Hepatocyte (in vitro differentiated cells): ENCODE results near the gene PCDHA1. TPM values are rescaled to one million over a fixed set of nuclear protein-coding genes. Genes with fewer than 3 reads are reported as not detected.

Source experiments
- DNase-seq: peaks from one replicate; pipeline ENCODE4 v3.0.0-alpha.2; 2016; ENCODE audit warnings: low spot score
- H2AFZ ChIP-seq: fragments of 200-600 bp; sonication (generic); 2 replicates; pipeline ENCODE4 v1.6.0; 2016; ENCODE audit warnings: antibody characterized with exemption, mild to moderate bottlenecking
- H3K27ac ChIP-seq: fragments of 200-600 bp; sonication (generic); 2 replicates; pipeline ENCODE4 v1.5.1; 2016; ENCODE audit warnings: mild to moderate bottlenecking
- H3K27me3 ChIP-seq: fragments of 200-600 bp; sonication (generic); 2 replicates; pipeline ENCODE4 v1.6.1; 2016
- H3K36me3 ChIP-seq: fragments of 200-600 bp; sonication (generic); replicated peaks from 2 replicates; pipeline ENCODE4 v1.5.1; 2016; ENCODE audit warnings: low read depth; ENCODE audit not compliant: insufficient read depth
- H3K4me1 ChIP-seq: fragments of 200-600 bp; sonication (generic); 2 replicates; pipeline ENCODE4 v1.5.1; 2016; ENCODE audit warnings: mild to moderate bottlenecking, moderate library complexity; ENCODE audit not compliant: insufficient read depth
- H3K4me2 ChIP-seq: fragments of 200-600 bp; sonication (generic); 2 replicates; pipeline ENCODE4 v1.6.0; 2016
- H3K4me3 ChIP-seq: fragments of 200-600 bp; sonication (generic); 2 replicates; pipeline ENCODE4 v1.5.1; 2016; ENCODE audit warnings: mild to moderate bottlenecking
- H3K79me2 ChIP-seq: fragments of 200-600 bp; sonication (generic); 2 replicates; pipeline ENCODE4 v1.6.0; 2017; ENCODE audit warnings: mild to moderate bottlenecking
- H3K9me2 ChIP-seq: fragments of 200-600 bp; sonication (generic); replicated peaks from 2 replicates; pipeline ENCODE4 v1.6.0; 2017; ENCODE audit warnings: mild to moderate bottlenecking; ENCODE audit not compliant: insufficient read depth
- H3K9me3 ChIP-seq: fragments of 200-600 bp; sonication (generic); 2 replicates; pipeline ENCODE4 v1.5.1; 2016; ENCODE audit warnings: low read depth, mild to moderate bottlenecking
- H4K20me1 ChIP-seq: fragments of 200-600 bp; sonication (generic); 2 replicates; pipeline ENCODE4 v1.6.0; 2016; ENCODE audit warnings: mild to moderate bottlenecking; ENCODE audit not compliant: insufficient read depth, poor library complexity, severe bottlenecking
- CTCF ChIP-seq: fragments of 200-600 bp; sonication (generic); IDR thresholded peaks from 2 replicates; pipeline ENCODE4 v1.5.1; 2016; ENCODE audit warnings: antibody characterized with exemption, mild to moderate bottlenecking; ENCODE audit not compliant: poor library complexity
- EZH2 ChIP-seq: fragments of 200-600 bp; sonication (generic); IDR thresholded peaks from 2 replicates; pipeline ENCODE4 v1.6.1; 2016; ENCODE audit warnings: antibody characterized with exemption, mild to moderate bottlenecking, borderline replicate concordance
- EZH2phosphoT487 ChIP-seq: fragments of 200-600 bp; sonication (generic); IDR thresholded peaks from one replicate; pipeline ENCODE4 v1.6.1; 2018; ENCODE audit warnings: antibody characterized with exemption, mild to moderate bottlenecking, low read depth, moderate library complexity; ENCODE audit not compliant: unreplicated experiment, severe bottlenecking
- WGBS: methylation state at CpG from one replicate; pipeline ENCODE4 v1.1.6; 2016; ENCODE audit warnings: low lambda C conversion rate; ENCODE audit errors: missing lambda C conversion rate; 5-methylcytosine and 5-hydroxymethylcytosine counted together
- polyA plus RNA-seq: library from polyadenylated mRNA; unstranded; fragments of >200 nt; fragmentation: Nextera tagmentation; extraction: Ambion mirVana; gene quantifications from 2 replicates; pipeline ENCODE4 v1.2.1, GENCODE V29; 2016
- total RNA-seq: library from RNA; depleted of rRNA; stranded (reverse); fragments of >200 nt; gene quantifications from 2 replicates; pipeline ENCODE4 v1.2.3, GENCODE V29; 2014

The PCDHA1 gene
- total and polyA plus RNA-seq, 2 experiments from 2014 or later: not detected

GRCh38 chr5:140753561-140753960 lies 32.4 kb upstream of the PCDHA1 start:
- no peaks in the 10 kb centered on the region for H3K36me3 ChIP-seq
- H3K4me3 ChIP-seq: no peak overlapping the region
- H3K4me2 ChIP-seq: no peak overlapping the region
- H3K9me3 ChIP-seq: peaks cover 4% of the 10 kb centered on the region
- no peaks in the 10 kb centered on the region for H4K20me1 ChIP-seq
- H3K79me2 ChIP-seq: no peaks in the 10 kb centered on the region
- no peaks in the 10 kb centered on the region for H3K9me2 ChIP-seq
- no peak overlapping the region for H2AFZ ChIP-seq
- H3K27ac ChIP-seq: no peak overlapping the region
- no peaks in the 10 kb centered on the region for H3K27me3 ChIP-seq
- WGBS: 79% methylated on average over 5 of the region's 5 CpGs
- no peak for DNase-seq
- TF ChIP-seq EZH2phosphoT487 (no peak), EZH2 (no peak), CTCF (no peak)
- no peaks in the 10 kb centered on the region for H3K4me1 ChIP-seq

GRCh38 chr5:140764177-140764973 lies 21.6 kb upstream of the PCDHA1 start:
- 85% methylated on average over 2 of the region's 2 CpGs for WGBS
- no peak overlapping the region for H2AFZ ChIP-seq
- no peak for TF ChIP-seq EZH2phosphoT487
- no peak for TF ChIP-seq CTCF
- no peaks in the 10 kb centered on the region for H3K36me3 ChIP-seq
- no peak overlapping the region for H3K4me3 ChIP-seq
- no peaks in the 10 kb centered on the region for H4K20me1 ChIP-seq
- H3K27me3 ChIP-seq: no peaks in the 10 kb centered on the region
- H3K27ac ChIP-seq: no peak overlapping the region
- no peak overlapping the region for H3K4me2 ChIP-seq
- H3K9me3 ChIP-seq: peaks cover 24% of the 10 kb centered on the region
- no peaks in the 10 kb centered on the region for H3K9me2 ChIP-seq
- H3K4me1 ChIP-seq: no peaks in the 10 kb centered on the region
- no peak for DNase-seq
- no peaks in the 10 kb centered on the region for H3K79me2 ChIP-seq

- no peak overlapping the region for H3K27ac ChIP-seq
- H3K27me3 ChIP-seq: no peaks in the 10 kb centered on the region
- H3K79me2 ChIP-seq: no peaks in the 10 kb centered on the region
- H3K4me2 ChIP-seq: no peak overlapping the region
- H3K4me3 ChIP-seq: no peak overlapping the region
- no peaks in the 10 kb centered on the region for H4K20me1 ChIP-seq
- H3K36me3 ChIP-seq: no peaks in the 10 kb centered on the region
- H3K4me1 ChIP-seq: no peaks in the 10 kb centered on the region
- H3K9me2 ChIP-seq: no peaks in the 10 kb centered on the region
- H2AFZ ChIP-seq: no peak overlapping the region
- DNase-seq: no peak
- peaks cover 29% of the 10 kb centered on the region for H3K9me3 ChIP-seq
- TF ChIP-seq CTCF (no peak), EZH2phosphoT487 (no peak), EZH2 (no peak)
- WGBS: 86% methylated on average over 4 of the region's 4 CpGs
Measured at GRCh38 chr5:140767444-140767843, 18.5 kb upstream of the PCDHA1 start.
